ENCODE measurements around the gene PDIA2. TPM values are rescaled to one million over a fixed set of nuclear protein-coding genes. Genes with fewer than 3 reads are reported as not detected.

The PDIA2 gene
- total RNA-seq, 4 donors from 2014 or later: 0.97 TPM; not detected in 3

- intact Hi-C loops (cut with DNase I; ENCODE audit: low total_unique reads): no loop called here
- Histone ChIP-seq H3K4me3 (no peak overlapping the region), H3K27ac (no peak overlapping the region), H3K9me3 (no peaks in the 10 kb centered on the region), H3K27me3 (no peaks in the 10 kb centered on the region), H3K4me1 (no peaks in the 10 kb centered on the region), H3K36me3 (no peaks in the 10 kb centered on the region)
- no peak for TF ChIP-seq POLR2A (IDR thresholded peaks at IDR 0.05)
- TF ChIP-seq CTCF (IDR thresholded peaks at IDR 0.05): no peak
- no peak for DNase-seq
Measured at GRCh38 chr16:318628-319027, 35.7 kb downstream of the PDIA2 start.

- H3K4me3 ChIP-seq: no peak overlapping the region
- intact Hi-C loops (cut with DNase I; ENCODE audit: low total_unique reads): no loop called here
- no peak overlapping the region for H3K27ac ChIP-seq
- H3K27me3 ChIP-seq: no peaks in the 10 kb centered on the region
- no peak for DNase-seq
- TF ChIP-seq POLR2A (IDR thresholded peaks at IDR 0.05) (no peak), CTCF (IDR thresholded peaks at IDR 0.05) (no peak)
- no peaks in the 10 kb centered on the region for H3K4me1 ChIP-seq
- no peaks in the 10 kb centered on the region for H3K36me3 ChIP-seq
- H3K9me3 ChIP-seq: no peaks in the 10 kb centered on the region
Measured at GRCh38 chr16:320206-320605, 37.2 kb downstream of the PDIA2 start.

DNA sequence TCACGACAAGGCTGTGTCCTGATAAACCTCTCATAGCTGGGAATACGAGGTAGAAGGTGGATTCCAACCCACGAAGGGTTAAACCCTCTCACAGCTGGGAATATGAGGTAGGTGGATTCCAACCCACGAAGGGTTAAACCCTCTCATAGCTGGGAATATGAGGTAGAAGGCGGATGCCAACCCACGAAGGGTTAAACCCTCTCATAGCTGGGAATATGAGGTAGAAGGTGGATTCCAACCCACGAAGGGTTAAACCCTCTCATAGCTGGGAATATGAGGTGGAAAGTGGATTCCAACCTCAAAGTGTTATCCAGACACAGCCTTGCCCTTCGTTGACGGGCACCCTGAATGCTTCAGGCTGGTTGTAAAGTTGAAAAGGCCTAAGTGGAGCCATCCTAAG, 38.6 kb downstream of the PDIA2 start:
- no peak overlapping the region for H3K4me3 ChIP-seq
- no peak overlapping the region for H3K27ac ChIP-seq
- no peaks in the 10 kb centered on the region for H3K9me3 ChIP-seq
- H3K36me3 ChIP-seq: no peaks in the 10 kb centered on the region
- no peak for TF ChIP-seq CTCF (IDR thresholded peaks at IDR 0.05)
- TF ChIP-seq POLR2A (IDR thresholded peaks at IDR 0.05): no peak
- H3K27me3 ChIP-seq: no peaks in the 10 kb centered on the region
- DNase-seq: no peak
- intact Hi-C loops (cut with DNase I; ENCODE audit: low total_unique reads): no loop called here
- no peaks in the 10 kb centered on the region for H3K4me1 ChIP-seq

DNA sequence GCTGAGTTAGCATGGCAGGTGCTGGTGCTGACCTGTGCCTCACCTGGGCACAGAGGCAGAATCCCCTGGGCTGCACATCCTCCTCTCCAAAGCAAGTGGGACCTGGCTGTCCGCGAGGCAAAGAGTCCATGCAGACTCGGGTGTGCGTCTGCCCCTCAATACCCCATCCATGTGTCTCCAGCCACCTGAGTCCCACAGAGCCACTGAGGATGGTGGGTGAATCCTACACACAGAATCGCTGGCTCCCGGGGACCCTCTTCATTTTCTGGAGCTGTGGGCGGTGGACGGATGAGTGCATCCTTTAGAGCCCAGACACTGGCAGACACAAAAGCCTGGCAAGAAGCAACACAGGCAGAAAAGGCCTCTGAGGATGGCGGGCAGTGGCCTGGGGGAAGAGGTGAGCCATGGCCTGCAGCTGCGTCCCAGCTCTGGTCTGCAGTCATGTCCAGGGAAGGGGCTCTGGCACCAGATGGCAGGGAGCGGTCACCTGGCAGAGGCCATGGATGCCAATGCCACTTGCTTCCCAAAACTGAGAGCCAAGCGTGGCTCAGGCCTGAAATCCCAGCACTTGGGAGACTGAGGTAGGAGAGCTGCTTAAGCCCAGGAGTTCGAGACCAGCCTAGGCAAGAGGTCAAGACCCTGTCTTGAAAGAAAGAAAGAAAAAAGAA, 39.6 kb downstream of the PDIA2 start:
- TF ChIP-seq CTCF (IDR thresholded peaks at IDR 0.05): no peak
- no peak for TF ChIP-seq POLR2A (IDR thresholded peaks at IDR 0.05)
- no peaks in the 10 kb centered on the region for H3K4me1 ChIP-seq
- intact Hi-C loops (cut with DNase I; ENCODE audit: low total_unique reads): no loop called here

GRCh38 chr16:324201-324450, 41.2 kb downstream of the PDIA2 start:
- DNase-seq: no peak
- H3K4me3 ChIP-seq: no peak overlapping the region
- no peaks in the 10 kb centered on the region for H3K9me3 ChIP-seq
- TF ChIP-seq POLR2A (IDR thresholded peaks at IDR 0.05) (no peak), CTCF (IDR thresholded peaks at IDR 0.05) (no peak)
- no peaks in the 10 kb centered on the region for H3K27me3 ChIP-seq
- no peak overlapping the region for H3K27ac ChIP-seq
- intact Hi-C loops (cut with DNase I; ENCODE audit: low total_unique reads): no loop called here
- no peaks in the 10 kb centered on the region for H3K4me1 ChIP-seq
- H3K36me3 ChIP-seq: no peaks in the 10 kb centered on the region

More for the DNA sequence above, 39.6 kb downstream of the PDIA2 start:
- Histone ChIP-seq H3K4me3 (no peak overlapping the region), H3K9me3 (no peaks in the 10 kb centered on the region), H3K27ac (no peak overlapping the region), H3K36me3 (no peaks in the 10 kb centered on the region), H3K27me3 (no peaks in the 10 kb centered on the region)
- no peak for DNase-seq

All from uterus (tissue), 4 donors.